GM12891 (cell line): ENCODE results near the gene RERE.
"Not testable (repeated sequence)": the region's sequence is repeated elsewhere in the genome, so short reads cannot be mapped to it uniquely, and the experiment has no call there.

Experiments
- DNase-seq: peaks from one replicate; pipeline ENCODE4 v3.0.0; 2011; ENCODE audit warnings: low spot score; ENCODE audit not compliant: insufficient read length
- FAIRE-seq: peaks from 2 replicates; lab custom pipeline; 2011; peaks lifted over from hg19 to GRCh38; lab: Jason Lieb, UNC
- PAX5 ChIP-seq: IDR thresholded peaks from 2 replicates; pipeline ENCODE4 v1.6.1; 2011; ENCODE audit warnings: low read length, moderate library complexity, mild to moderate bottlenecking; ENCODE audit not compliant: insufficient read depth, severe bottlenecking
- POLR2A ChIP-seq: IDR thresholded peaks from 2 replicates; pipeline ENCODE4 v1.6.1; 2011; ENCODE audit warnings: low read depth, low read length, control low read depth
- POLR2AphosphoS5 ChIP-seq: IDR thresholded peaks from 2 replicates; pipeline ENCODE4 v1.6.1; 2011; ENCODE audit warnings: low read depth, low read length, control low read depth
- POU2F2 ChIP-seq: IDR thresholded peaks from 2 replicates; pipeline ENCODE4 v1.6.1; 2011; ENCODE audit warnings: low read depth, mild to moderate bottlenecking, control low read depth, low read length, moderate library complexity
- SPI1 ChIP-seq: IDR thresholded peaks from 2 replicates; pipeline ENCODE4 v1.6.1; 2011; ENCODE audit warnings: low read depth, low read length, control low read depth
- TAF1 ChIP-seq: IDR thresholded peaks from 2 replicates; pipeline ENCODE4 v1.6.1; 2011; ENCODE audit warnings: low read depth, low read length, control low read depth

Gene RERE

DNA sequence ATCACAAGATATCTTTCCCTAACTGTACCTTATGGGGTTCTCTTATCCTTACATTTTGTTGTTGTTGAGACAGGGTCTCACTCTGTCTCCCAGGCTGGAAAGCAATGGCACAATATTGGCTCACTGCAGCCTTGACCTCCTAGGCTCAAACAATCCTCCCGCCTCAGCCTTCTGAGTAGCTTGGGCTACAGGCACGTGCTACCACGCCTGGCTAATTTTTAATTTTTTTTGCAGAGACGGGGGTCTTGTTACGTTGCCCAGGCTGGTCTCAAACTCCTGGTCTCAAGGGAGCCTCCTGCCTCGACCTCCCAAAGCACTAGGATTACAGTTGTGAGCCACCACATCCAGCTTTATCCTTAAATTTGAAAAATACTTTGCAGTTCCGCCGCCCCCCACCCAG, 10.4 kb downstream of the RERE start:
- FAIRE-seq (no peak), DNase-seq (no peak)
- TF ChIP-seq SPI1, result no peak
- no peak for TF ChIP-seq POLR2AphosphoS5
- no peak for TF ChIP-seq TAF1
- no peak for TF ChIP-seq POLR2A
- no peak for TF ChIP-seq POU2F2
- TF ChIP-seq PAX5, result no peak

DNA sequence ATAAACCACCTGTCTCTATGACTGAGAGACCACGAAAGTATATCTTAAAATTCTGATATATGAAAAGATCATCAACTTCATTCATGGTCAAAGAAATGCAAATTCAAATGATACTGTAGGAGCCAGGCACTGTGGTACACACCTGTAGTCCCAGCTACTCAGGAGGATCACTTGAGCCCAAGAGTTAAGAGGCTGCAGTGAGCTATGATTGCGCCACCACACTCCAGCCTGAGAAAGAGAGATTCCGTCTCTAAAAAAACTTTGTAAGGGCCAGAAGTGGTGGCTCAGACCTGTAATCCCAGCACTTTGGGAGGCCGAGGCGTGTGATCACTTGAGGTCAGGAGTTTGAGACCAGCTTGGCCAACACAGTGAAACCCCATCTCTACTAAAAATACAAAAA, 17.0 kb downstream of the RERE start:
- no peak for TF ChIP-seq POLR2AphosphoS5
- no peak for TF ChIP-seq POU2F2
- TF ChIP-seq PAX5, result no peak
- DNase-seq, result no peak
- FAIRE-seq, result no peak

DNA sequence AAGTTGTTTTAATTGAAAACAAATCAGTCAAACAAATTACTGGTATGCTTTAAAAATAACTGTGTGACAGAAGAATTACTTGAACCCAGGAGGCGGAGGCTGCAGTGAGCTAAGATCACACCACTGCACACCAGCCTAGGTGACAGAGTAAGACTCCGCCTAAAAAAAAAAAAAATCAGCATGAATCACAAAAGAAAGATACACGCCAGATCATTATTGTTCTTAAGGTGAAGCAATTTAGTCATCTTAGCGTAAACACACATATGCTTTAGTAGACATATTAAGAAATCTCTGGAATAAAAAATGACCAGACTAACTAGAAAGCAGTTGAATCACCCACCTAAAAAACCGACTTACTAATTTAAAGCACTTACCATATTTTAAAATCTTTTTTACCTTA, 20.2 kb downstream of the RERE start:
- no peak for FAIRE-seq
- no peak for DNase-seq
- TF ChIP-seq TAF1 (no peak), SPI1 (no peak), PAX5 (no peak), POLR2A (no peak), POU2F2 (no peak), POLR2AphosphoS5 (no peak)

DNA sequence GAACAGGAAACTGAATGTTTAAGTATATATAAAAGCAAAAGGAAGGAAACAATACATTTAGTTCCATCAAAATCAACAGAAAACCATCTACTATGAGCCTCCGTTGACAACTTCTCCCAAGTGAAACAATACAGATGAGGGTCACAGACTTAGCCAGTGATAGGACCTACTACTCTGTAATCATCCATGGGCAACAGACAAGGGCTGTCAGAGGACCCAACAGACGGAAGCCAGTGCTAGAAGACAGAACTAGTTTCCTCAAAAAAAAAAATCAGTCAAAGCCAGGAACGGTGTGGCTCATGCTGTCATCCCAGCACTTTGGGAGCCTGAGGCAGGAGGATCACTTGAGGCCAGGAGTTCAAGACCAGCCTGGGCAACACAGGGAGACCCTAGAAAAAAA, 20.6 kb downstream of the RERE start:
- no peak for DNase-seq
- FAIRE-seq, result no peak
- no peak for TF ChIP-seq POU2F2
- TF ChIP-seq SPI1, result no peak
- TF ChIP-seq PAX5, result no peak
- TF ChIP-seq POLR2AphosphoS5, result no peak
- TF ChIP-seq POLR2A, result no peak
- no peak for TF ChIP-seq TAF1

DNA sequence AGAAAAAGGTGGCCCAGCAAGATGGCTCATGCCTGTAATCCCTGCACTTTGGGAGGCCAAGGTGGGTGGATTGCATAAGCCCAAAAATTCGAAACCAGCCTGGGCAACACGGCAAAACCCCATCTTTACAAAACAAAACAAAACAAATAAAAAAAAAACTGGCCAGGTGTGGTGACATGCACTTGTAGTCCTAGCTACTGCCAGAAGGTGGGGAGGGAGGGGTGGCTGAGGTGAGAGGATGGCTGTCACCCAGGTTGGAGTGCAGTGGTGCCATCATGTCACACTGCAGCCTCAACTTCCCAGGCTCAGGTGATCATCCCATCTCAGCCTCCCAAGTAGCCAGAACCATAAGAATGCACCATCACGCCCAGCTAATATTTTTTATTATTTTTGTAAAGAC, 22.8 kb downstream of the RERE start:
- TF ChIP-seq POLR2A, result no peak
- TF ChIP-seq POLR2AphosphoS5, result no peak
- TF ChIP-seq TAF1, result no peak
- TF ChIP-seq SPI1, result no peak
- TF ChIP-seq POU2F2, result no peak
- TF ChIP-seq PAX5, result no peak
- no peak for DNase-seq

DNA sequence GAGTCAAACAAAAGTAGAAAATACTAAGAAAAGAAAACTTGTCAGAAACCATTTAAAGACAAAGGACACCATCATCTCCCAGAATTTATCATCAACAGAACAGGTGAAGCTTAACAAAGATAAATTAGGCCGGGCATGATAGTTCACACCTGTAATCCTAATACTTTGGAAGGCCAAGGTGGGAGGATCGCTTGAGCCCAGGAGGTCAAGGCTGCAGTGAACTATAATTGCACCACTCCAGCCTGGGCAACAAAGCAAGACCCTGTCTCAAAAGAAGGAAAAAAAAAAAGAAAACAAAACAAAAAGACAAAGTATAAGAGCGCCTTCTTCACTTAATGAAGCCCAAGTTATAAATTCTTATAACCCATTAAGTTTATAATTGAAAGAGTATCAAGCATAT, 25.6 kb downstream of the RERE start:
- no peak for FAIRE-seq
- no peak for TF ChIP-seq PAX5
- no peak for DNase-seq

More for the DNA sequence above, 22.8 kb downstream of the RERE start:
- no peak for FAIRE-seq

DNA sequence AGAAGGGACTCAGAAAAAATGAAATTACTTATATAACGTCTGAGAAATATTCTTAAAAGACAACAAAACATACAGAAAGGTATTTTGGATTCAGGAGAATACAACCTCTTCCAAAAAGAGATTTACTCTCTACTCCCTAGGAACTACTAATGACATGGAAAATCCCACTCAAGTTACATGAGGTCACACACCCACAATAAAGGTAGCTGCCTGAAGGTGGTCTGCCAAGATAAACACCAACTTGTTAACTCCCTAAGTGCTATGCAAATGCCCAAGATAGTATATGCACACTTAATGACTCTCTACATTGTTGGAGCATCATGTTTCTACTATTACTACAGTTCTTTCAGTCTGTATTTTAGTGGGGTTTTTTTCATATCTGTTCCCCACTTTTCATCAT, 26.5 kb downstream of the RERE start:
- no peak for FAIRE-seq
- TF ChIP-seq TAF1, result no peak
- TF ChIP-seq SPI1, result no peak
- no peak for TF ChIP-seq PAX5
- no peak for DNase-seq

DNA sequence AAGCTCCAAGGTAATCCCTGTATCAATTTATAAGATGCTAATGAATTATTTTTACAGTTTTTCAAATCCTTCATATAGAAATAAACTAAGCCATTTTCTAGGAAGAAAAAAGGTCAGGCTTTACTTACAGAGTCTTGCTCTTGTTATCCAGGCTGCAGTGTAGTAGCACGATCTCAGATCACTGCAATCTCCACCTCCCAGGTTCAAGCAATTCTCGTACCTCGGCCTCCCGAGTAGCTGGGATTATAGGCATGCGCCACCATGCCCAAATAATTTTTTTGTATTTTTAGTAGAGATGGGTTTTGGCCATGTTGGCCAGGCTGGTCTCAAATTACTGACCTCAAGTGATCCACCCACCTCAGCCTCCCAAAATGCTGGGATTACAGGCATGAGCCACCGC, 27.0 kb downstream of the RERE start:
- no peak for FAIRE-seq
- DNase-seq, result no peak
- TF ChIP-seq POU2F2 (no peak), POLR2AphosphoS5 (no peak), PAX5 (no peak), SPI1 (no peak), POLR2A (no peak), TAF1 (no peak)

DNA sequence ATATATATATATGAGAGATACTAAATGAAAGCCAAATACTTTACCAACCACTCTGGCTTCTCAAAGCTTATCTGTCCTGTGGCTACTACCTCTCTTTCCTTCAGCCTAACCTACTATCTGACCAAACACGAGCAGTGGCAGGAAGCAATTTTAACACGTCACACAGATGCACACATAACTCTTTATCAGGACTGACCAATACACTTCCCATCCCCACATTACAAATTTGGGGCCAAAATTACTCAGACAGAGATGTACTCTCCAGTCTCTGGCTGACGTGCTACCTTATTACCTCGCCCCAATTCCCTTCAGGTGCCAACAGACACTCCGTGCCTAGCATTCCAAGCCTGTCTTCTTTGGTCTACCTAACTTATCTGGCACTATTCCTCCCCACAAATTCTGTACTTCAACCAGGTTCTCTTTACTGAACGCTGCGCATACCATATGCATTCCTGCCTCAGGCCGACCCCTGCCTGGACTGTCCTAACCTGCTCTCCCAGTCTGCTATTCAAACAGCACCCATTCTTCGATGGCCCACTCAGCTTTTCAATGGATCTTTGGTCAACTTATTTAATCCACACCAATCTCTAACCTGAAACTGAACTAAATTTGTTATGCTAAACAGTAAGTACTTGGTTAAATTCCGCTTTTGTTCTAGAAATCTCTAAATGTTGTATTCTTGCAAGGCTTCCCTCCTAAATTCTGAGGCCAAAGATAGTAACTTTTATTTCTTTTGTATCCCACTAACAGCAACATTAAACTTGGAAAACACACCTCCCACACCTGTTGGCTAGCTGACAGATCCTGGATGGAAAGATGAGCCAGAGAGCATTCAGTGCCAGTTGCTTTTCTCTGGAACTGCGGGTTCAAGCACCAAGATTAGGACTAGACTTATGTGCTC, 27.9 kb downstream of the RERE start:
- DNase-seq (no peak), FAIRE-seq (no peak)
- TF ChIP-seq TAF1 (no peak), PAX5 (no peak), POU2F2 (no peak), SPI1 (no peak), POLR2AphosphoS5 (no peak)

DNA sequence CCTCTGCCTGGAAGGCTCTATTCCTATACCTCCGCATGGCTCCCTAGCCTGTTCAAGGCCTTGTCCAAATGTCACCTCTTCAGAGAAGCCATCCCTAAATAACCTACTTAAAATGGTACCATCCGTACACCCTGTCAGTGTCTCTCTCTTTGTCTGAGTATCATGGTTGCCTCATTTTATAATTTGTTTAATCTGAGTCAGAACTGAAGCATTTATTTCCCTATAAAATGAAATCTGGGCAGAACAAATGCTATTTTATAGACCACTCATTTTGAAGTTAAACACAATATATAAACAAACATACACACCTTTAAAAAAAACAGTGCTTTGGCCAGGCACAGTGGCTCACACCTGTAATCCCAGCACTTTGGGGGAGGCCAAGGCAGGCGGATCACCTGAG, 30.2 kb downstream of the RERE start:
- no peak for TF ChIP-seq POU2F2
- TF ChIP-seq POLR2AphosphoS5, result no peak
- no peak for TF ChIP-seq PAX5
- no peak for TF ChIP-seq SPI1
- no peak for TF ChIP-seq POLR2A
- TF ChIP-seq TAF1, result no peak
- no peak for FAIRE-seq
- no peak for DNase-seq

DNA sequence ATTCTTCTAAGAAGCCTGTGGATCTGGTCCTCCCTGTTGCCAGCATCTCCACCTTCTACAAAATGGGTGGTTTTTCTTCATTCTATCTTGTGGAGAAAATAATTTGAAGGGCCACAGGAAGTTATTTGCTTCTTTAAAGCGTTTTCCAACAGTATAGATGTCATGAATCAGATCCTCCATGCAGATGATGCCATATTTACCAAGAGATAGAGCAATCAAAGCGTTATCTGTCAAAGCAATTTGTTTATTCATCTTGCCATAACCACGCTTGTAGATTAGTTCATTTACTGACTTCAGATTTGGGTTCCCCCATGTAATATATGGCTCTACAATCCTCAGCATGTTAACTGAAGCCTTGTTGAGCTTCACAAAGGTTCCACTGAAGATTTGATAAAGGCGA, 31.2 kb downstream of the RERE start:
- not testable (repeated sequence) for FAIRE-seq, DNase-seq
